IMR-90 (cell line): Measurements from ENCODE around the gene PARG. TPM values are rescaled to one million over a fixed set of nuclear protein-coding genes. Genes with fewer than 3 reads are reported as not detected.
"Not testable (repeated sequence)": the region's sequence is repeated elsewhere in the genome, so short reads cannot be mapped to it uniquely, and the experiment has no call there.

ENCODE experiments used
- ATAC-seq: fragments of 200-7000 bp; cut with Tn5 transposase; 2 replicates; pipeline ENCODE4 v1.9.1; 2020; ENCODE audit warnings: low read depth, mild to moderate bottlenecking, moderate library complexity
- BruUV-seq: library from RNA; stranded (reverse); fragments of 400-500 nt; replicated peaks from 2 replicates; lab custom pipeline; 2021; lab: Mats Ljungman, UMichigan
- CTCF ChIA-PET: fragments of 300-600 bp; formaldehyde crosslinking; extraction: SDS; loops from one replicate; lab custom pipeline; 2021; ENCODE audit warnings: antibody characterized with exemption; lab: Yijun Ruan, JAX
- POLR2A ChIA-PET: fragments of 300-600 bp; sonication (Branson Sonifier 250); formaldehyde crosslinking; loops from one replicate; lab custom pipeline; 2022; ENCODE audit warnings: antibody characterized with exemption; ENCODE audit not compliant: unreplicated experiment; lab: Charles Lee
- DNase-seq: peaks from one replicate; pipeline ENCODE4 v3.0.0; 2013
- H2AFZ ChIP-seq: replicated peaks from 2 replicates; pipeline ENCODE3; 2013; ENCODE audit warnings: low read length, mild to moderate bottlenecking; ENCODE audit not compliant: poor library complexity
- H2AK5ac ChIP-seq: 2 replicates; pipeline ENCODE4 v1.6.1; 2013; ENCODE audit warnings: low read depth, low read length, inconsistent platforms
- H2AK9ac ChIP-seq: replicated peaks from 2 replicates; pipeline ENCODE3; 2013; ENCODE audit warnings: mild to moderate bottlenecking, low read depth, low read length, moderate library complexity; ENCODE audit not compliant: poor library complexity
- H2BK120ac ChIP-seq: 2 replicates; pipeline ENCODE4 v1.6.1; 2013; ENCODE audit warnings: low read depth, low read length, inconsistent platforms
- H2BK15ac ChIP-seq: 3 replicates; pipeline ENCODE4 v1.6.1; 2013; ENCODE audit warnings: low read depth, low read length, inconsistent platforms
- H2BK20ac ChIP-seq: 2 replicates; pipeline ENCODE4 v1.6.1; 2013; ENCODE audit warnings: low read depth, mild to moderate bottlenecking, inconsistent platforms, low read length, moderate library complexity
- H2BK5ac ChIP-seq: 2 replicates; pipeline ENCODE4 v1.6.1; 2013; ENCODE audit warnings: mild to moderate bottlenecking, low read depth, low read length, inconsistent platforms; ENCODE audit not compliant: poor library complexity, severe bottlenecking
- H3K14ac ChIP-seq: replicated peaks from 2 replicates; pipeline ENCODE4 v1.6.1; 2013; ENCODE audit warnings: low read depth, low read length, inconsistent platforms
- H3K18ac ChIP-seq: 2 replicates; pipeline ENCODE4 v1.6.1; 2013; ENCODE audit warnings: low read depth, low read length, control low read depth
- H3K23ac ChIP-seq: 2 replicates; pipeline ENCODE4 v1.6.1; 2013; ENCODE audit warnings: low read depth, low read length, inconsistent platforms
- H3K27ac ChIP-seq: 2 replicates; pipeline ENCODE4 v1.5.1; 2013; ENCODE audit warnings: mild to moderate bottlenecking, control low read depth, low read length; ENCODE audit not compliant: insufficient read depth
- H3K27me3 ChIP-seq: 2 replicates; pipeline ENCODE4 v1.6.1; 2013; ENCODE audit warnings: low read length; ENCODE audit not compliant: control insufficient read depth, insufficient read depth
- H3K36me3 ChIP-seq: 2 replicates; pipeline ENCODE4 v1.6.1; 2013; ENCODE audit warnings: low read length, mixed read lengths; ENCODE audit not compliant: control insufficient read depth, insufficient read depth
- H3K4ac ChIP-seq: 2 replicates; pipeline ENCODE4 v1.6.1; 2013; ENCODE audit warnings: low read depth, low read length, inconsistent platforms
- H3K4me1 ChIP-seq: 2 replicates; pipeline ENCODE4 v1.6.1; 2013; ENCODE audit warnings: low read length, mixed read lengths; ENCODE audit not compliant: control insufficient read depth, insufficient read depth
- H3K4me2 ChIP-seq: 2 replicates; pipeline ENCODE4 v1.6.1; 2013; ENCODE audit warnings: low read depth, mild to moderate bottlenecking, control low read depth, low read length, moderate library complexity
- H3K4me3 ChIP-seq: 2 replicates; pipeline ENCODE4 v1.5.1; 2013; ENCODE audit warnings: low read depth, mild to moderate bottlenecking, control low read depth, low read length, moderate library complexity; ENCODE audit not compliant: insufficient read depth
- H3K56ac ChIP-seq: 2 replicates; pipeline ENCODE4 v1.6.1; 2013; ENCODE audit warnings: low read length, inconsistent platforms; ENCODE audit not compliant: insufficient read depth; ENCODE audit errors: extremely low read depth
- H3K79me1 ChIP-seq, 2 experiments: 2 replicates each; pipeline ENCODE4 v1.6.1; 2013; ENCODE audit warnings: low read length in 2 of 2, inconsistent platforms in 1 of 2, low read depth in 1 of 2
- H3K9ac ChIP-seq: 2 replicates; pipeline ENCODE4 v1.6.1; 2013; ENCODE audit warnings: low read depth, low read length, control low read depth
- H3K9me1 ChIP-seq: 2 replicates; pipeline ENCODE4 v1.6.1; 2013; ENCODE audit warnings: low read length, inconsistent platforms; ENCODE audit not compliant: insufficient read depth
- H3K9me3 ChIP-seq: 2 replicates; pipeline ENCODE4 v1.6.1; 2013; ENCODE audit warnings: low read length; ENCODE audit not compliant: control insufficient read depth, insufficient read depth
- H4K20me1 ChIP-seq: 2 replicates; pipeline ENCODE4 v1.6.1; 2013; ENCODE audit warnings: low read length, inconsistent platforms; ENCODE audit not compliant: insufficient read depth
- H4K5ac ChIP-seq: 2 replicates; pipeline ENCODE4 v1.6.1; 2013; ENCODE audit warnings: mild to moderate bottlenecking, low read depth, low read length, control low read depth
- H4K8ac ChIP-seq, 2 experiments: 2 replicates each; pipeline ENCODE4 v1.6.1; 2013; ENCODE audit warnings: low read depth in 2 of 2, low read length in 2 of 2, control low read depth in 1 of 2, inconsistent platforms in 1 of 2
- H4K91ac ChIP-seq: 2 replicates; pipeline ENCODE4 v1.6.1; 2013; ENCODE audit warnings: low read depth, low read length, inconsistent platforms; ENCODE audit not compliant: insufficient read depth
- WGBS, 2 experiments: methylation state at CpG; one replicate each; pipeline versions ENCODE4 v1.1.5 to v1.1.7; 2013; ENCODE audit warnings: missing lambda C conversion rate in 2 of 2; ENCODE audit not compliant: insufficient read length in 1 of 2; ENCODE audit errors: extremely low coverage in 2 of 2; 5-methylcytosine and 5-hydroxymethylcytosine counted together
- dilution Hi-C: fragments of 300-500 bp; cut with HindIII; formaldehyde crosslinking; loops from one replicate; pipeline ENCODE4 v1.14.3; 2018; ENCODE audit warnings: low sequenced_read_pairs; ENCODE audit not compliant: unreplicated experiment
- in situ Hi-C: fragments of 300-500 bp; cut with MboI; formaldehyde crosslinking; loops from 3 replicates; pipeline ENCODE4 v1.14.3; 2019; ENCODE audit warnings: low sequenced_read_pairs, inconsistent platforms, mixed read lengths
- intact Hi-C: fragments of 100-400 bp; cut with micrococcal nuclease; formaldehyde crosslinking; loops from 2 replicates; pipeline ENCODE4 v1.10.0; 2022
- polyA plus RNA-seq, 3 experiments: library from polyadenylated mRNA; depleted of rRNA; stranded (reverse); fragments of >200 nt; gene quantifications; 2 replicates each; pipeline ENCODE4 v1.2.3, GENCODE V29; 2012; ENCODE audit warnings: low replicate concordance in 1 of 3
- total RNA-seq: library from RNA; depleted of rRNA; stranded (reverse); fragments of >200 nt; gene quantifications from 2 replicates; pipeline ENCODE4 v1.2.3, GENCODE V29; 2012

The PARG gene
- total and polyA plus RNA-seq, 2 of the 4 experiments (the other 2 are of a cell fraction): 8.6 to 24.4 TPM

- H3K9ac ChIP-seq, H3K4me1 ChIP-seq, H4K8ac ChIP-seq, H3K27ac ChIP-seq, H3K36me3 ChIP-seq, H3K23ac ChIP-seq, H3K18ac ChIP-seq, H4K91ac ChIP-seq, H2BK15ac ChIP-seq, H2BK120ac ChIP-seq, H4K5ac ChIP-seq, H2AK9ac ChIP-seq, H2AFZ ChIP-seq, POLR2A ChIA-PET, intact Hi-C loops, H3K9me3 ChIP-seq, in situ Hi-C loops, dilution Hi-C loops, H3K56ac ChIP-seq, CTCF ChIA-PET, H3K4me3 ChIP-seq, H2BK20ac ChIP-seq, H4K20me1 ChIP-seq, H3K4me2 ChIP-seq, ATAC-seq, BruUV-seq, H3K4ac ChIP-seq, H3K79me1 ChIP-seq, H2BK5ac ChIP-seq, H3K14ac ChIP-seq, DNase-seq, H3K27me3 ChIP-seq, H2AK5ac ChIP-seq, H3K9me1 ChIP-seq: not testable (repeated sequence)
- 100% methylated on average over 1 of the region's 3 CpGs; no CpG with 5 or more reads in 1 of the 2 experiments for WGBS, 2 experiments
Observed at GRCh38 chr10:49987207-49987606, 45.4 kb upstream of the PARG start.

- H2BK15ac ChIP-seq, intact Hi-C loops, H2BK5ac ChIP-seq, H3K4me2 ChIP-seq, H3K27me3 ChIP-seq, H4K8ac ChIP-seq, H2AK5ac ChIP-seq, H3K36me3 ChIP-seq, CTCF ChIA-PET, H2BK20ac ChIP-seq, H3K9ac ChIP-seq, dilution Hi-C loops, BruUV-seq, in situ Hi-C loops, H4K91ac ChIP-seq, H3K4me3 ChIP-seq, H3K79me1 ChIP-seq, DNase-seq, H3K9me3 ChIP-seq, H3K23ac ChIP-seq, H2AK9ac ChIP-seq, H4K5ac ChIP-seq, H4K20me1 ChIP-seq, H3K18ac ChIP-seq, ATAC-seq, H2AFZ ChIP-seq, H3K9me1 ChIP-seq, H3K56ac ChIP-seq, POLR2A ChIA-PET, H3K14ac ChIP-seq, H3K27ac ChIP-seq, H2BK120ac ChIP-seq, H3K4ac ChIP-seq, H3K4me1 ChIP-seq: not testable (repeated sequence)
- WGBS, 2 experiments: no CpG with 5 or more reads among the region's 3 CpGs
Observed at GRCh38 chr10:49977756-49978155, 35.9 kb upstream of the PARG start.
